CD4-positive, alpha-beta T cell (primary cell): ENCODE data around the gene TMEM170A. TPM values are rescaled to one million over a fixed set of nuclear protein-coding genes. Genes with fewer than 3 reads are reported as not detected.

Source experiments
- ATAC-seq: fragments of 200-7000 bp; cut with Tn5 transposase; one replicate; pipeline ENCODE4 v1.10.0; 2022; ENCODE audit warnings: mild to moderate bottlenecking; ENCODE audit not compliant: poor library complexity
- CTCF ChIA-PET: fragments of 350-600 bp; sonication (Branson Sonifier 250); formaldehyde crosslinking; loops from one replicate; lab custom pipeline; 2021; ENCODE audit warnings: antibody characterized with exemption, inconsistent platforms; lab: Charles Lee
- POLR2A ChIA-PET: fragments of 350-600 bp; sonication (Branson Sonifier 250); formaldehyde crosslinking; loops from one replicate; lab custom pipeline; 2021; ENCODE audit warnings: antibody characterized with exemption, inconsistent platforms; lab: Charles Lee
- DNase-seq, 14 experiments: peaks; one replicate each; pipeline ENCODE4 v3.0.0-alpha.2; 2013 to 2020; ENCODE audit warnings: mixed read lengths in 2 of 14
- H3K27ac ChIP-seq, 2 donors: one replicate each; pipeline versions ENCODE4 v1.5.1 to v1.7.0; 2013; ENCODE audit warnings: low read length in 2 of 2, low read depth in 1 of 2, mild to moderate bottlenecking in 1 of 2
- H3K27me3 ChIP-seq, 2 experiments: 1 replicate in 1 of 2; 2 replicates in 1 of 2; pipeline versions ENCODE4 v1.6.1 to v1.7.0; 2013; ENCODE audit warnings: low read length in 2 of 2, control low read depth in 1 of 2, mild to moderate bottlenecking in 1 of 2, moderate library complexity in 1 of 2; ENCODE audit not compliant: insufficient read depth in 2 of 2, control insufficient read depth in 1 of 2
- H3K36me3 ChIP-seq: one replicate; pipeline ENCODE4 v1.6.1; 2013; ENCODE audit warnings: low read length, control low read depth; ENCODE audit not compliant: insufficient read depth
- H3K4me1 ChIP-seq: one replicate; pipeline ENCODE4 v1.6.1; 2013; ENCODE audit warnings: low read length, control low read depth; ENCODE audit not compliant: insufficient read depth
- H3K4me3 ChIP-seq: one replicate; pipeline ENCODE4 v1.5.1; 2013; ENCODE audit warnings: mild to moderate bottlenecking, low read length, moderate library complexity
- H3K9me3 ChIP-seq, 2 experiments: 1 replicate in 1 of 2; 2 replicates in 1 of 2; pipeline versions ENCODE4 v1.6.1 to v1.7.0; 2013; ENCODE audit warnings: low read length in 2 of 2, mild to moderate bottlenecking in 2 of 2, control low read depth in 1 of 2, moderate library complexity in 1 of 2; ENCODE audit not compliant: control insufficient read depth in 1 of 2, insufficient read depth in 1 of 2
- H3K27ac Mint-ChIP-seq: one replicate; pipeline ENCODE4 v1.8.0; 2020; ENCODE audit warnings: mixed read lengths
- H3K27me3 Mint-ChIP-seq: one replicate; pipeline ENCODE4 v1.8.0; 2021; ENCODE audit warnings: mixed read lengths
- H3K36me3 Mint-ChIP-seq: one replicate; pipeline ENCODE4 v1.8.0; 2021; ENCODE audit warnings: low read depth, mixed read lengths
- H3K4me1 Mint-ChIP-seq: one replicate; pipeline ENCODE4 v1.8.0; 2021; ENCODE audit warnings: low read depth, mixed read lengths
- H3K4me3 Mint-ChIP-seq: one replicate; pipeline ENCODE4 v1.8.0; 2020; ENCODE audit warnings: mild to moderate bottlenecking, mixed read lengths
- H3K9me3 Mint-ChIP-seq: one replicate; pipeline ENCODE4 v1.8.0; 2020; ENCODE audit warnings: mixed read lengths
- CTCF ChIP-seq: fragments of 200-600 bp; IDR thresholded peaks from one replicate; pipeline ENCODE4 v1.8.0; 2022; ENCODE audit warnings: antibody characterized with exemption, mild to moderate bottlenecking
- intact Hi-C, 2 experiments: fragments of 100-400 bp; cut with DNase I in 1 of 2; cut with micrococcal nuclease in 1 of 2; formaldehyde crosslinking; loops; one replicate each; pipeline versions ENCODE4 v1.15.1 to v1.9.0; 2023 to 2025; cut with DNase I, micrococcal nuclease
- total RNA-seq, 174 experiments: library from RNA in 2 of 174; stranded (reverse) in 2 of 174; gene quantifications; one replicate each; pipeline ENCODE4 v1.2.3 and lab custom pipeline; 2021 to 2026

The TMEM170A gene
- total RNA-seq, 2 experiments from 2014 or later, result 34.3 to 37.8 TPM

GRCh38 chr16:75416904-75417565, 47.5 kb downstream of the TMEM170A start:
- no peak overlapping the region for H3K4me3 ChIP-seq
- no peak overlapping the region for H3K27ac ChIP-seq
- ChIA-PET POLR2A (no interaction called here), CTCF (interaction anchor here (0.5 kb wide), 1 partner anchor 101 kb away, joined by 3 read pairs; no protein-coding TSS in a partner anchor)
- no peak for DNase-seq
- ATAC-seq, result no peak
- intact Hi-C loops, result no loop called here
- H3K4me1 Mint-ChIP-seq, result peaks cover 41% of the 10 kb centered on the region
- peaks cover 7% of the 10 kb centered on the region for H3K4me1 ChIP-seq
- H3K36me3 ChIP-seq, result peaks cover 14% of the 10 kb centered on the region
- no peaks in the 10 kb centered on the region for H3K9me3 ChIP-seq
- TF ChIP-seq CTCF, result no peak
- no peaks in the 10 kb centered on the region for H3K27me3 ChIP-seq
- H3K9me3 Mint-ChIP-seq, result no peaks in the 10 kb centered on the region
- H3K4me3 Mint-ChIP-seq, result no peak overlapping the region
- no peaks in the 10 kb centered on the region for H3K27me3 Mint-ChIP-seq
- H3K36me3 Mint-ChIP-seq, result peaks cover 20% of the 10 kb centered on the region
- no peak overlapping the region for H3K27ac Mint-ChIP-seq

- TF ChIP-seq CTCF, result no peak
- ATAC-seq (no peak), DNase-seq (no peak)
- no peaks in the 10 kb centered on the region for H3K27me3 ChIP-seq
- H3K36me3 Mint-ChIP-seq, result peaks cover 29% of the 10 kb centered on the region
- ChIA-PET CTCF (no interaction called here), POLR2A (no interaction called here)
- H3K27me3 Mint-ChIP-seq, result no peaks in the 10 kb centered on the region
- no peak overlapping the region for H3K27ac ChIP-seq
- H3K9me3 Mint-ChIP-seq, result no peaks in the 10 kb centered on the region
- peaks cover 2% of the 10 kb centered on the region for H3K4me1 ChIP-seq
- peaks cover 26% of the 10 kb centered on the region for H3K4me1 Mint-ChIP-seq
- H3K4me3 ChIP-seq, result no peak overlapping the region
- H3K4me3 Mint-ChIP-seq, result no peak overlapping the region
- intact Hi-C loops, result no loop called here
- H3K27ac Mint-ChIP-seq, result no peak overlapping the region
- no peaks in the 10 kb centered on the region for H3K9me3 ChIP-seq
- peaks cover 26% of the 10 kb centered on the region for H3K36me3 ChIP-seq
Measured at GRCh38 chr16:75415169-75415905, 49.2 kb downstream of the TMEM170A start.

GRCh38 chr16:75413951-75414350, 50.5 kb downstream of the TMEM170A start:
- ATAC-seq, result no peak
- Histone ChIP-seq H3K4me1 (peaks cover 2% of the 10 kb centered on the region), H3K4me3 (no peak overlapping the region), H3K36me3 (peaks cover 39% of the 10 kb centered on the region), H3K27ac (no peak overlapping the region), H3K9me3 (no peaks in the 10 kb centered on the region), H3K27me3 (no peaks in the 10 kb centered on the region)
- no peak for DNase-seq
- Mint-ChIP-seq H3K4me3 (no peak overlapping the region), H3K36me3 (peaks cover 42% of the 10 kb centered on the region), H3K4me1 (peaks cover 23% of the 10 kb centered on the region), H3K27ac (no peak overlapping the region), H3K9me3 (no peaks in the 10 kb centered on the region), H3K27me3 (no peaks in the 10 kb centered on the region)
- ChIA-PET CTCF (no interaction called here), POLR2A (no interaction called here)
- intact Hi-C loops, result no loop called here
- no peak for TF ChIP-seq CTCF
